ENCODE measurements around the gene OXCT1.

- TF ChIP-seq ATF3 (CRISPR knock-in tag; conservative IDR thresholded peaks at IDR 0.05), result no peak
- no peak for TF ChIP-seq CTCF (IDR thresholded peaks at IDR 0.05)
- TF ChIP-seq ZNF138 (CRISPR knock-in tag; conservative IDR thresholded peaks at IDR 0.05), result no peak
- no peak for TF ChIP-seq MXD4 (CRISPR knock-in tag; IDR thresholded peaks at IDR 0.05; ENCODE audit: borderline replicate concordance)
- TF ChIP-seq OVOL2 (CRISPR knock-in tag; IDR thresholded peaks at IDR 0.05; ENCODE audit: borderline replicate concordance), result no peak
- TF ChIP-seq ZBTB21 (CRISPR knock-in tag; IDR thresholded peaks at IDR 0.05; ENCODE audit: borderline replicate concordance), result no peak
- no peak for TF ChIP-seq E2F4 (CRISPR knock-in tag; IDR thresholded peaks at IDR 0.05; ENCODE audit: borderline replicate concordance, low read depth)
- TF ChIP-seq SMAD3 (CRISPR knock-in tag; IDR thresholded peaks at IDR 0.05; ENCODE audit: borderline replicate concordance), result no peak
- no peak for TF ChIP-seq ZBTB43 (CRISPR knock-in tag; IDR thresholded peaks at IDR 0.05)
- TF ChIP-seq CREB1 (CRISPR knock-in tag; IDR thresholded peaks at IDR 0.05), result no peak
- no peak for TF ChIP-seq SP1 (CRISPR knock-in tag; conservative IDR thresholded peaks at IDR 0.05)
Observed at GRCh38 chr5:41682641-41683040, 187.6 kb downstream of the OXCT1 start.

All from WTC11 (cell line).